Neural cell (in vitro differentiated cells): Measurements from ENCODE around the gene MAPT. TPM values are rescaled to one million over a fixed set of nuclear protein-coding genes. Genes with fewer than 3 reads are reported as not detected.
A peak's percentile ranks its signal among the peaks of the same experiment; 100 is the strongest.

Source experiments
- H2AFZ ChIP-seq: fragments of 200-600, 300-800 bp; sonication (generic), shearing (Covaris generic); 2 replicates; pipeline ENCODE4 v1.6.0; 2014; ENCODE audit warnings: low read depth, mild to moderate bottlenecking, antibody characterized with exemption, low read length, moderate library complexity
- H3F3A ChIP-seq: fragments of 200-600 bp; shearing (Covaris generic); 2 replicates; pipeline ENCODE4 v1.6.1; 2016; ENCODE audit warnings: mild to moderate bottlenecking, moderate library complexity, mixed read lengths, antibody characterized with exemption, low read length; ENCODE audit not compliant: insufficient read depth, poor library complexity, severe bottlenecking
- H3K27ac ChIP-seq: fragments of 200-600, 300-800 bp; sonication (generic), shearing (Covaris generic); 2 replicates; pipeline ENCODE4 v1.5.1; 2014; ENCODE audit warnings: mild to moderate bottlenecking, low read length, moderate library complexity
- H3K27me3 ChIP-seq: fragments of 300-800, 200-600 bp; sonication (generic), shearing (Covaris generic); 2 replicates; pipeline ENCODE4 v1.6.0; 2014; ENCODE audit warnings: mild to moderate bottlenecking, low read depth, low read length, moderate library complexity; ENCODE audit not compliant: insufficient read depth
- H3K36me3 ChIP-seq: fragments of 300-800, 200-600 bp; sonication (generic), shearing (Covaris generic); 2 replicates; pipeline ENCODE4 v1.5.1; 2014; ENCODE audit warnings: mild to moderate bottlenecking, antibody characterized with exemption, low read length, moderate library complexity; ENCODE audit not compliant: insufficient read depth
- H3K4me2 ChIP-seq: fragments of 300-800, 200-600 bp; sonication (generic), shearing (Covaris generic); 2 replicates; pipeline ENCODE4 v1.6.0; 2014; ENCODE audit warnings: mild to moderate bottlenecking, low read length
- H3K4me3 ChIP-seq: fragments of 300-800, 200-600 bp; sonication (generic), shearing (Covaris generic); 2 replicates; pipeline ENCODE4 v1.5.1; 2014; ENCODE audit warnings: mild to moderate bottlenecking, low read length, moderate library complexity
- H3K79me2 ChIP-seq: fragments of 200-600 bp; shearing (Covaris generic); replicated peaks from 2 replicates; pipeline ENCODE4 v1.6.0; 2014; ENCODE audit warnings: mild to moderate bottlenecking, low read length, moderate library complexity; ENCODE audit not compliant: insufficient read depth
- H3K9ac ChIP-seq: fragments of 300-800, 200-600 bp; sonication (generic), shearing (Covaris generic); 2 replicates; pipeline ENCODE4 v1.6.1; 2016; ENCODE audit warnings: mild to moderate bottlenecking, low read length, mixed read lengths
- H3K9me2 ChIP-seq: fragments of 200-600 bp; shearing (Covaris generic); 2 replicates; pipeline ENCODE4 v1.6.1; 2016; ENCODE audit warnings: mild to moderate bottlenecking, low read length, mixed read lengths; ENCODE audit not compliant: insufficient read depth
- H3K9me3 ChIP-seq: fragments of 200-600, 300-800 bp; sonication (generic), shearing (Covaris generic); 2 replicates; pipeline ENCODE4 v1.6.1; 2016; ENCODE audit warnings: mild to moderate bottlenecking, mixed run types, low read length, moderate library complexity, mixed read lengths
- H4K20me1 ChIP-seq: fragments of 200-600 bp; shearing (Covaris generic); 2 replicates; pipeline ENCODE4 v1.6.1; 2016; ENCODE audit warnings: mild to moderate bottlenecking, mixed run types; ENCODE audit not compliant: insufficient read depth
- CTCF ChIP-seq: fragments of 450-650 bp; IDR thresholded peaks from 2 replicates; pipeline ENCODE4 v1.5.1; 2014; ENCODE audit warnings: antibody characterized with exemption, mild to moderate bottlenecking, moderate library complexity; ENCODE audit not compliant: poor library complexity, severe bottlenecking
- EP300 ChIP-seq: fragments of 450-650 bp; conservative IDR thresholded peaks from 2 replicates; pipeline ENCODE4 v1.6.1; 2014; ENCODE audit warnings: antibody characterized with exemption, mild to moderate bottlenecking, moderate library complexity; ENCODE audit not compliant: poor library complexity, severe bottlenecking
- EZH2 ChIP-seq: fragments of 200-600, 300-800 bp; shearing (Covaris generic), sonication (generic); IDR thresholded peaks from 2 replicates; pipeline ENCODE4 v1.6.1; 2014; ENCODE audit warnings: antibody characterized with exemption, low read length, borderline replicate concordance, mild to moderate bottlenecking; ENCODE audit not compliant: insufficient read depth, poor library complexity, severe bottlenecking
- MXI1 ChIP-seq: fragments of 450-650 bp; conservative IDR thresholded peaks from 2 replicates; pipeline ENCODE4 v1.6.1; 2014; ENCODE audit warnings: antibody characterized with exemption, mild to moderate bottlenecking; ENCODE audit not compliant: poor library complexity, severe bottlenecking
- POLR2AphosphoS5 ChIP-seq: IDR thresholded peaks from 2 replicates; pipeline ENCODE4 v1.6.1; 2012
- RAD21 ChIP-seq: fragments of 450-650 bp; conservative IDR thresholded peaks from 2 replicates; pipeline ENCODE4 v1.6.1; 2014; ENCODE audit warnings: antibody characterized with exemption, mild to moderate bottlenecking, moderate library complexity
- REST ChIP-seq: IDR thresholded peaks from 2 replicates; pipeline ENCODE4 v1.6.1; 2012; ENCODE audit warnings: borderline replicate concordance
- SMC3 ChIP-seq: fragments of 450-650 bp; conservative IDR thresholded peaks from 2 replicates; pipeline ENCODE4 v1.6.1; 2014; ENCODE audit warnings: antibody characterized with exemption, mild to moderate bottlenecking, moderate library complexity; ENCODE audit not compliant: poor library complexity
- TAF1 ChIP-seq: IDR thresholded peaks from 2 replicates; pipeline ENCODE4 v1.6.1; 2012; ENCODE audit warnings: low read depth
- polyA plus RNA-seq: library from polyadenylated mRNA; depleted of rRNA; stranded (reverse); fragments of >200 nt; gene quantifications from 2 replicates; pipeline ENCODE4 v1.2.3, GENCODE V29; 2014

MAPT gene
- polyA plus RNA-seq, 1 donor from 2014 or later, result 94.5 TPM

DNA sequence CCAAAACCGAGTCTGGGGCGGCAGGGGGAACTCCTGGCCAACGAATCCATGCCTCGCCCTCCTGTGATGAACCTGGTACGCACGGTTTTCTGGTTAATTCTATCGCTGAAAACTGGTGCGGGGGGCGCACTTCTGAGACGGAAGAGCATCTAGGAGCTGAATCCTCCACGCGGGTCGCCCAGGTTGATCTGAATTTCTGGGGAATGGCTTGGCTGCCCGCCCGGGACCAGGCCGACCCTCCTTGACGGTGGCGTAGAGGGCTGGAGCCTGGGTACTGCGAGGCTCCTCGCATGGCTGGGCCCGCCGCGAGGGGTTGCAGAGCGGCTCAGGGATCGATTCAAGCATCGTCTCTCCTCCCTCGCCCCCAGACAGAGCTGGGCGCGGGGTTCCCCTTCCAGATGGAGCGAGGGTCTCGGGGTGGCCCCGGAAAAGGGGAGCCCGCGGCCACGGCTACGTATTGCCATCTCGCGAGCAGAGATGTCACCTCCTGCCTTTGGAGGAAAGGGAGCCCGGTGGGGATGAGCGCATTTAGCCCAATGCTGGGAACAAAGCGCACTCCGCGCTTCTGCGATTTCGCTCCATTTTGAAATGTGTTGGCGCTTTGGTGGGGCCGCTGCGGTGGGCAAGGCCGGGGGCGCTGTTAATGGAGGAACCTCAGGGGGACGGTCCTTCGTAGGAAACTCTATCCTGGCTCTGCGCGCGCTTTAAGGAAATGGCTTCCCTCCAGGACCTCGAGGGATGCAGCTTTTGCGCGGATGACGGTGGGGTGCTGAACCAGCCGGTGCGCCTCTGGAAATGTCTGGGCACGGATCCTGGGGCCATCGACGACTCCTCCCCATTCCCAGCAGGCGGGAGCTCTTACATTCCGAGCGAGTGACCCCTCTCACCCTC lies 2.7 kb downstream of the MAPT start:
- Histone ChIP-seq H3F3A (peaks cover 3% of the 10 kb centered on the region), H3K27me3 (peaks cover 15% of the 10 kb centered on the region), H3K9me3 (no peaks in the 10 kb centered on the region), H3K27ac (peak overlapping the region; percentile 98), H3K79me2 (peaks cover 61% of the 10 kb centered on the region), H3K36me3 (no peaks in the 10 kb centered on the region), H2AFZ (peak overlapping the region; percentile 9), H4K20me1 (peaks cover 4% of the 10 kb centered on the region), H3K4me2 (peak overlapping the region; percentile 97), H3K9me2 (no peaks in the 10 kb centered on the region), H3K9ac (peak overlapping the region; percentile 99), H3K4me3 (peak overlapping the region; percentile 100)
- TF ChIP-seq EZH2 (no peak), EP300 (no peak), TAF1 (peak; percentile 29), SMC3 (no peak), CTCF (peak; percentile 49), RAD21 (no peak), POLR2AphosphoS5 (peak; percentile 10), REST (peak; percentile 52), MXI1 (peak; percentile 40)

DNA sequence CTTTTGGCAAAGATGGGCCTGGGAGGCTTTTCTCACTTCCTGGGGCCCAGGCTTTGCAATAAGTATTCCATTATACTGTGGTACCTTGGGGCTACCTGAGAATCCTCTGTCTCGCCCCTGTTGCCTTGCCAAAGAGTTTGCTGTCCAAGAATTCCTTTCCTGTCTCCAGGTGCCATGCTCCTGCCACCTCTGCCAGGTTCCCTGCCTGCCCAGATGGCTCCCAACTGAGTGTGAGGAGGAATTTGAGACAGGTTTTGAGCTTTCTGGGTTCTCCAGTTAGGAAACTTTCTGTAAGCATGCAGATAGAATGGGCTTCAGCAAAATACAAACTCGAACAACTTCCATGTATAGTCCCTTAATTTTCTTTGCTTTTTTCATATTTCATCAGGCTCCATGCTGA lies 5.8 kb downstream of the MAPT start:
- Histone ChIP-seq H3K79me2 (peaks cover 81% of the 10 kb centered on the region), H3F3A (peaks cover 7% of the 10 kb centered on the region), H2AFZ (no peak overlapping the region), H3K4me2 (no peak overlapping the region), H3K4me3 (no peak overlapping the region), H3K9me3 (no peaks in the 10 kb centered on the region), H3K9ac (no peak overlapping the region), H3K27me3 (peaks cover 15% of the 10 kb centered on the region), H3K36me3 (no peaks in the 10 kb centered on the region), H3K27ac (no peak overlapping the region), H4K20me1 (peaks cover 7% of the 10 kb centered on the region), H3K9me2 (no peaks in the 10 kb centered on the region)
- no peak for TF ChIP-seq RAD21
